Suprapubic skin (tissue), 4 donors: Measurements from ENCODE around the gene SMARCC1. TPM values are rescaled to one million over a fixed set of nuclear protein-coding genes. Genes with fewer than 3 reads are reported as not detected.

Experiments
- DNase-seq, 2 donors: peaks; one replicate each; pipeline ENCODE4 v3.0.0-alpha.2; 2019; ENCODE audit warnings: low spot score in 2 of 2
- H3K27ac ChIP-seq: fragments of 200-600 bp; sonication (generic); one replicate; pipeline ENCODE4 v1.5.1; 2019
- H3K27me3 ChIP-seq: fragments of 200-600 bp; sonication (generic); one replicate; pipeline ENCODE4 v1.5.1; 2019
- H3K36me3 ChIP-seq: fragments of 200-600 bp; sonication (generic); one replicate; pipeline ENCODE4 v1.5.1; 2019
- H3K4me1 ChIP-seq: fragments of 200-600 bp; sonication (generic); one replicate; pipeline ENCODE4 v1.5.1; 2019
- H3K4me3 ChIP-seq: fragments of 200-600 bp; sonication (generic); one replicate; pipeline ENCODE4 v1.5.1; 2019; ENCODE audit warnings: mild to moderate bottlenecking
- H3K9me3 ChIP-seq: fragments of 200-600 bp; sonication (generic); one replicate; pipeline ENCODE4 v1.5.1; 2019
- CTCF ChIP-seq, 2 donors: fragments of 200-600 bp in 1 of 2; fragments of 450-650 bp in 1 of 2; sonication (generic) in 1 of 2; IDR thresholded peaks; one replicate each; pipeline ENCODE4 v1.5.1; 2016 to 2019; ENCODE audit warnings: antibody characterized with exemption in 2 of 2, mild to moderate bottlenecking in 1 of 2, moderate library complexity in 1 of 2
- EP300 ChIP-seq: sonication (generic); formaldehyde crosslinking; IDR thresholded peaks from one replicate; pipeline ENCODE4 v1.6.1; 2017; ENCODE audit warnings: antibody characterized with exemption
- POLR2A ChIP-seq, 2 donors: fragments of 450-650 bp; IDR thresholded peaks; one replicate each; pipeline ENCODE4 v1.6.1; 2017; ENCODE audit warnings: antibody characterized with exemption in 2 of 2, mild to moderate bottlenecking in 2 of 2, moderate library complexity in 2 of 2
- POLR2AphosphoS5 ChIP-seq, 3 donors: sonication (generic); formaldehyde crosslinking; IDR thresholded peaks; one replicate each; pipeline ENCODE4 v1.6.1; 2017; ENCODE audit warnings: antibody characterized with exemption in 3 of 3
- WGBS: methylation state at CpG from one replicate; pipeline ENCODE4 v1.1.5; 2018; 5-methylcytosine and 5-hydroxymethylcytosine counted together
- total RNA-seq, 4 donors: library from RNA; depleted of rRNA; stranded (reverse); fragments of >200 nt; gene quantifications; one replicate each; pipeline ENCODE4 v1.1.0, GENCODE V29; 2016

The SMARCC1 gene
- total RNA-seq, 4 donors from 2014 or later, result 41.0 to 75.5 (median 58.1) TPM

- TF ChIP-seq CTCF (IDR thresholded peaks at IDR 0.05) (no peak), POLR2A (IDR thresholded peaks at IDR 0.05) (no peak), POLR2AphosphoS5 (IDR thresholded peaks at IDR 0.05) (no peak), EP300 (no peak)
- no peaks in the 10 kb centered on the region for H3K36me3 ChIP-seq
- no peak overlapping the region for H3K27ac ChIP-seq
- H3K4me1 ChIP-seq, result no peaks in the 10 kb centered on the region
- DNase-seq, result no peak
- no peak overlapping the region for H3K4me3 ChIP-seq
- H3K27me3 ChIP-seq, result no peaks in the 10 kb centered on the region
- no peaks in the 10 kb centered on the region for H3K9me3 ChIP-seq
- WGBS, result 84% methylated on average over 4 of the region's 4 CpGs
These were observed 214.5 kb downstream of the SMARCC1 start for GRCh38 chr3:47567149-47567548.

DNA sequence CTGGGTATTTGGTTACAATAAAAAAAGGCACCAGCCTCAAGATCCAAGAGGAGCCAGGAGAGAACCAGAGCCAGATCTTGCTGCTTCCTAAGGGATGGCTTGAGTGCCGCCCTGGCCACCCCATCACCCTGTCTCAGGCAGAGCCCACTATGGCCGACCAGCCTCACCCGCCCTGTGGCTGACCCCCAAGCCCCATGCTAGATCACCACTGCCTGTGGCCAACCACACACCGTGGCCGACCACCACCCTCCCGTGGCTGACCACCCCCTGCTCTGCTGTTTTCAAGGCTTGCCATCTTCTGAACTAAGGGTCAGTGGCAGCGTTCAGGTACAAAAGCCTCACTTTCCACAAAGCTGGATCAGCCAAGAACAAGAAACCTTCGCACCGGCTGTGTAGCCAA is 215.0 kb downstream of the SMARCC1 start:
- no peak overlapping the region for H3K4me3 ChIP-seq
- no peaks in the 10 kb centered on the region for H3K4me1 ChIP-seq
- no peak for TF ChIP-seq EP300
- H3K27me3 ChIP-seq, result no peaks in the 10 kb centered on the region
- no peak overlapping the region for H3K27ac ChIP-seq
- H3K36me3 ChIP-seq, result no peaks in the 10 kb centered on the region
- no peaks in the 10 kb centered on the region for H3K9me3 ChIP-seq
- WGBS, result 93% methylated on average over 3 of the region's 9 CpGs
- no peak for DNase-seq

DNA sequence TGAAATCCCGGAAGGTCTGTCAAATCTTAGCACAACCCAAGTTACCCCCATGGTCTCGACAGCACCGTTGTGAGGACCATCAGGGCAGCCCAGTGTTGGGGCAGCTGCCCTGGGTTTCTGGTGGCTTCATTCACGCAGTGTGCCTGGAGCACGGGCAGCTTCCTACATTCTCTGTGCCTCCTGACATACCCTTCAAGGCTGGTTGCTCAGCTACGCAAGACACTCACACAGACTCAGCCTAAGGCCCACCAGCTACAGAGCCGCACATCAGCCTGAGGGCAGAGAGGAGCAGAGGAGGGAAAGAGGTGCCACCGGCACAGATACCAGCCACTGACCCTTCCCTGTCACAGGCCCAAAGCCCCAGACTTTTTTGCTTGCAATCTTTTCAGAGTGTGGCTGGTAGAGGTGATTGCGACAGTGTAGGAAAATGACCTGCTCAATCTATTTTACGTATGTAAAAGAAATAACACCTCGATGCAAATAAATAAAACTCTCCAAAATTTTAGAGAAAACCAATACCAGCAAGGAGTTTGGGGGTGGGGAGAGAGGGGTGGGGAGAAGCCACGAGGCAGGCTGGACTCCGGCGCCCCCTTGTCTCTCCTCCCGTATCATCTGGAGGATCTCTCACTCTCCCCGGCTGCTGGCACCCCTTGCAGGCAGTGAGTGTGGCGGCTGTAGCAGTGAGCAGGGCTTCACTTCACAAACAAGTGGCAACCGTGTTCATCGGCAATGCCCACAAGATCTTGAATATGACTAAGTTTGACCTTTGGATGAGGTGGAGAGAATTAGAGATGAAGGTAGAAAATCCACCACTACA is 215.8 kb downstream of the SMARCC1 start:
- H3K27ac ChIP-seq, result no peak overlapping the region
- H3K36me3 ChIP-seq, result no peaks in the 10 kb centered on the region
- no peaks in the 10 kb centered on the region for H3K27me3 ChIP-seq
- no peak overlapping the region for H3K4me3 ChIP-seq
- 78% methylated on average over 19 of the region's 19 CpGs for WGBS
- no peaks in the 10 kb centered on the region for H3K9me3 ChIP-seq
- TF ChIP-seq EP300, result no peak
- TF ChIP-seq POLR2AphosphoS5 (IDR thresholded peaks at IDR 0.05), result no peak
- TF ChIP-seq POLR2A (IDR thresholded peaks at IDR 0.05), result no peak
- TF ChIP-seq CTCF (IDR thresholded peaks at IDR 0.05), result no peak
- no peaks in the 10 kb centered on the region for H3K4me1 ChIP-seq
- no peak for DNase-seq

- H3K9me3 ChIP-seq, result no peaks in the 10 kb centered on the region
- no peaks in the 10 kb centered on the region for H3K36me3 ChIP-seq
- TF ChIP-seq POLR2A (IDR thresholded peaks at IDR 0.05) (no peak), CTCF (IDR thresholded peaks at IDR 0.05) (no peak), POLR2AphosphoS5 (IDR thresholded peaks at IDR 0.05) (no peak), EP300 (no peak)
- no peak for DNase-seq
- 85% methylated on average over 2 of the region's 2 CpGs for WGBS
- no peaks in the 10 kb centered on the region for H3K4me1 ChIP-seq
- no peaks in the 10 kb centered on the region for H3K27me3 ChIP-seq
- no peak overlapping the region for H3K4me3 ChIP-seq
- no peak overlapping the region for H3K27ac ChIP-seq
These were observed 225.3 kb downstream of the SMARCC1 start for GRCh38 chr3:47556351-47556750.

- Histone ChIP-seq H3K9me3 (no peaks in the 10 kb centered on the region), H3K36me3 (no peaks in the 10 kb centered on the region), H3K27me3 (no peaks in the 10 kb centered on the region), H3K4me3 (no peak overlapping the region), H3K4me1 (no peaks in the 10 kb centered on the region), H3K27ac (no peak overlapping the region)
- TF ChIP-seq POLR2AphosphoS5 (IDR thresholded peaks at IDR 0.05) (no peak), CTCF (IDR thresholded peaks at IDR 0.05) (no peak), POLR2A (IDR thresholded peaks at IDR 0.05) (no peak), EP300 (no peak)
- 80% methylated on average over 6 of the region's 6 CpGs for WGBS
- DNase-seq, result no peak
These were observed 227.4 kb downstream of the SMARCC1 start for GRCh38 chr3:47554335-47554734.
